HepG2 (cell line): Measurements from ENCODE around the gene LIME1. TPM values are rescaled to one million over a fixed set of nuclear protein-coding genes. Genes with fewer than 3 reads are reported as not detected.

Source experiments
- CBX5 ChIP-seq: sonication (generic); formaldehyde crosslinking; IDR thresholded peaks from 2 replicates; pipeline ENCODE4 v1.4.0; 2020; ENCODE audit warnings: missing genetic modification reagents, borderline replicate concordance
- CENPT ChIP-seq: sonication (generic); formaldehyde crosslinking; IDR thresholded peaks from 2 replicates; pipeline ENCODE4 v1.8.0; 2022; ENCODE audit warnings: low read depth, mild to moderate bottlenecking, moderate library complexity, missing genetic modification reagents
- FUBP1 ChIP-seq: sonication (generic); formaldehyde crosslinking; IDR thresholded peaks from 2 replicates; pipeline ENCODE4 v1.5.1; 2020; ENCODE audit warnings: missing genetic modification reagents, mild to moderate bottlenecking, borderline replicate concordance
- MAFK ChIP-seq, 2 experiments: IDR thresholded peaks in 1 of 2; conservative IDR thresholded peaks in 1 of 2; 2 replicates each; pipeline ENCODE4 v1.6.1; 2011; ENCODE audit warnings: improper control_type of control experiment in 2 of 2, low read length in 2 of 2
- NFRKB ChIP-seq: fragments of 450-650 bp; IDR thresholded peaks from 2 replicates; pipeline ENCODE4 v1.6.1; 2017
- RAD51 ChIP-seq: fragments of 450-650 bp; IDR thresholded peaks from 2 replicates; pipeline ENCODE4 v1.6.1; 2016; ENCODE audit warnings: borderline replicate concordance
- RARA ChIP-seq: IDR thresholded peaks from 2 replicates; pipeline ENCODE4 v1.6.1; 2016; ENCODE audit warnings: missing genetic modification reagents, missing compliant biosample characterization
- REL ChIP-seq: sonication (generic); formaldehyde crosslinking; conservative IDR thresholded peaks from 2 replicates; pipeline ENCODE4 v1.8.0; 2022; ENCODE audit warnings: mild to moderate bottlenecking, missing genetic modification reagents, moderate library complexity
- RFX1 ChIP-seq: fragments of 450-650 bp; IDR thresholded peaks from 2 replicates; pipeline ENCODE4 v1.6.1; 2017
- SRSF4 ChIP-seq: fragments of 200-400 bp; formaldehyde crosslinking; IDR thresholded peaks from one replicate; pipeline ENCODE4 v1.6.1; 2018; ENCODE audit warnings: mild to moderate bottlenecking, low read depth, low read length, moderate library complexity; ENCODE audit not compliant: poor library complexity, severe bottlenecking
- ZFYVE20 ChIP-seq: sonication (generic); formaldehyde crosslinking; IDR thresholded peaks from 2 replicates; pipeline ENCODE4 v1.8.0; 2023; ENCODE audit warnings: low read depth, mild to moderate bottlenecking, moderate library complexity, missing genetic modification reagents, borderline replicate concordance
- ZKSCAN1 ChIP-seq: fragments of 150-350 bp; IDR thresholded peaks from 2 replicates; pipeline ENCODE4 v1.6.1; 2014; ENCODE audit warnings: low read length
- ZNF326 ChIP-seq: sonication (generic); formaldehyde crosslinking; IDR thresholded peaks from 2 replicates; pipeline ENCODE4 v1.4.0; 2020; ENCODE audit warnings: missing genetic modification reagents, borderline replicate concordance
- ZNF383 ChIP-seq: sonication (generic); formaldehyde crosslinking; IDR thresholded peaks from 2 replicates; pipeline ENCODE4 v1.4.0; 2020; ENCODE audit warnings: missing genetic modification reagents, mild to moderate bottlenecking, borderline replicate concordance
- ZNF530 ChIP-seq: sonication (generic); formaldehyde crosslinking; IDR thresholded peaks from 2 replicates; pipeline ENCODE4 v1.5.0; 2020; ENCODE audit warnings: low read depth, mild to moderate bottlenecking, missing genetic modification reagents
- ZNF564 ChIP-seq: sonication (generic); formaldehyde crosslinking; IDR thresholded peaks from 2 replicates; pipeline ENCODE4 v1.8.1; 2023; ENCODE audit warnings: mild to moderate bottlenecking, missing genetic modification reagents
- ZNF724P ChIP-seq: sonication (generic); formaldehyde crosslinking; IDR thresholded peaks from 2 replicates; pipeline ENCODE4 v1.8.0; 2022; ENCODE audit warnings: missing genetic modification reagents, borderline replicate concordance
- ZNF839 ChIP-seq: sonication (generic); formaldehyde crosslinking; IDR thresholded peaks from 2 replicates; pipeline ENCODE4 v1.4.0; 2020; ENCODE audit warnings: missing genetic modification reagents, mild to moderate bottlenecking, borderline replicate concordance
- polyA plus RNA-seq, 8 experiments: library from polyadenylated mRNA; depleted of rRNA in 3 of 8; stranded (reverse) in 7 of 8; unstranded in 1 of 8; fragments of >200 nt; fragmentation: Illumina TruSeq in 4 of 8; extraction: Trizol in 4 of 8; gene quantifications; 2 replicates each; pipeline versions ENCODE4 v1.2.1 to v1.2.3, GENCODE V29; 2011 to 2016; ENCODE audit warnings: low read depth in 4 of 8, missing spikeins in 1 of 8, mixed read lengths in 1 of 8; ENCODE audit not compliant: insufficient read depth in 1 of 8
- total RNA-seq, 5 experiments: library from RNA; depleted of rRNA; stranded (reverse); fragments of >200 nt; fragmentation: Illumina TruSeq; extraction: Trizol; gene quantifications; 2 replicates each; pipeline ENCODE4 v1.2.3, GENCODE V29; 2016; ENCODE audit warnings: low read depth in 1 of 5
- TF ChIP-seq, protein P1 (sequence below): sonication (generic); formaldehyde crosslinking; IDR thresholded peaks from 2 replicates; pipeline ENCODE4 v1.4.0; 2020; ENCODE audit warnings: mild to moderate bottlenecking, missing genetic modification reagents
- TF ChIP-seq, protein P2 (sequence below): sonication (generic); formaldehyde crosslinking; IDR thresholded peaks from 2 replicates; pipeline ENCODE4 v1.4.0; 2020; ENCODE audit warnings: mild to moderate bottlenecking, missing genetic modification reagents, borderline replicate concordance
- TF ChIP-seq, protein P3 (sequence below): sonication (generic); formaldehyde crosslinking; IDR thresholded peaks from 2 replicates; pipeline ENCODE4 v1.4.0; 2020; ENCODE audit warnings: mild to moderate bottlenecking, missing genetic modification reagents

The LIME1 gene
- total and polyA plus RNA-seq, 2 of the 13 experiments (the other 11 are each of a cell fraction or from before 2014, with no cell fraction given), result 13.0 to 61.5 TPM

- TF ChIP-seq, protein P1, sequence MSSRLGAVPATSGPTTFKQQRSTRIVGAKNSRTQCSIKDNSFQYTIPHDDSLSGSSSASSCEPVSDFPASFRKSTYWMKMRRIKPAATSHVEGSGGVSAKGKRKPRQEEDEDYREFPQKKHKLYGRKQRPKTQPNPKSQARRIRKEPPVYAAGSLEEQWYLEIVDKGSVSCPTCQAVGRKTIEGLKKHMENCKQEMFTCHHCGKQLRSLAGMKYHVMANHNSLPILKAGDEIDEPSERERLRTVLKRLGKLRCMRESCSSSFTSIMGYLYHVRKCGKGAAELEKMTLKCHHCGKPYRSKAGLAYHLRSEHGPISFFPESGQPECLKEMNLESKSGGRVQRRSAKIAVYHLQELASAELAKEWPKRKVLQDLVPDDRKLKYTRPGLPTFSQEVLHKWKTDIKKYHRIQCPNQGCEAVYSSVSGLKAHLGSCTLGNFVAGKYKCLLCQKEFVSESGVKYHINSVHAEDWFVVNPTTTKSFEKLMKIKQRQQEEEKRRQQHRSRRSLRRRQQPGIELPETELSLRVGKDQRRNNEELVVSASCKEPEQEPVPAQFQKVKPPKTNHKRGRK (CRISPR knock-in tag), result no peak
- TF ChIP-seq, protein P2, sequence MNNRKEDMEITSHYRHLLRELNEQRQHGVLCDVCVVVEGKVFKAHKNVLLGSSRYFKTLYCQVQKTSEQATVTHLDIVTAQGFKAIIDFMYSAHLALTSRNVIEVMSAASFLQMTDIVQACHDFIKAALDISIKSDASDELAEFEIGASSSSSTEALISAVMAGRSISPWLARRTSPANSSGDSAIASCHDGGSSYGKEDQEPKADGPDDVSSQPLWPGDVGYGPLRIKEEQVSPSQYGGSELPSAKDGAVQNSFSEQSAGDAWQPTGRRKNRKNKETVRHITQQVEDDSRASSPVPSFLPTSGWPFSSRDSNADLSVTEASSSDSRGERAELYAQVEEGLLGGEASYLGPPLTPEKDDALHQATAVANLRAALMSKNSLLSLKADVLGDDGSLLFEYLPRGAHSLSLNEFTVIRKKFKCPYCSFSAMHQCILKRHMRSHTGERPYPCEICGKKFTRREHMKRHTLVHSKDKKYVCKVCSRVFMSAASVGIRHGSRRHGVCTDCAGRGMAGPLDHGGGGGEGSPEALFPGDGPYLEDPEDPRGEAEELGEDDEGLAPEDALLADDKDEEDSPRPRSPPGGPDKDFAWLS, result no peak
- no peak for TF ChIP-seq CENPT (CRISPR knock-in tag)
- TF ChIP-seq RFX1, result no peak
- no peak; the same call in 1 of the 2 replicates for TF ChIP-seq CBX5 (CRISPR knock-in tag)
- TF ChIP-seq SRSF4, result no peak
- TF ChIP-seq ZNF530 (CRISPR knock-in tag), result no peak
- TF ChIP-seq MAFK (conservative IDR thresholded peaks at IDR 0.05 in 1 of 2, IDR thresholded peaks at IDR 0.05 in 1 of 2; ENCODE audit: low read length in 2 of 2), result no peak
- no peak for TF ChIP-seq FUBP1 (CRISPR knock-in tag)
- TF ChIP-seq, protein P3, sequence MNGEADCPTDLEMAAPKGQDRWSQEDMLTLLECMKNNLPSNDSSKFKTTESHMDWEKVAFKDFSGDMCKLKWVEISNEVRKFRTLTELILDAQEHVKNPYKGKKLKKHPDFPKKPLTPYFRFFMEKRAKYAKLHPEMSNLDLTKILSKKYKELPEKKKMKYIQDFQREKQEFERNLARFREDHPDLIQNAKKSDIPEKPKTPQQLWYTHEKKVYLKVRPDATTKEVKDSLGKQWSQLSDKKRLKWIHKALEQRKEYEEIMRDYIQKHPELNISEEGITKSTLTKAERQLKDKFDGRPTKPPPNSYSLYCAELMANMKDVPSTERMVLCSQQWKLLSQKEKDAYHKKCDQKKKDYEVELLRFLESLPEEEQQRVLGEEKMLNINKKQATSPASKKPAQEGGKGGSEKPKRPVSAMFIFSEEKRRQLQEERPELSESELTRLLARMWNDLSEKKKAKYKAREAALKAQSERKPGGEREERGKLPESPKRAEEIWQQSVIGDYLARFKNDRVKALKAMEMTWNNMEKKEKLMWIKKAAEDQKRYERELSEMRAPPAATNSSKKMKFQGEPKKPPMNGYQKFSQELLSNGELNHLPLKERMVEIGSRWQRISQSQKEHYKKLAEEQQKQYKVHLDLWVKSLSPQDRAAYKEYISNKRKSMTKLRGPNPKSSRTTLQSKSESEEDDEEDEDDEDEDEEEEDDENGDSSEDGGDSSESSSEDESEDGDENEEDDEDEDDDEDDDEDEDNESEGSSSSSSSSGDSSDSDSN (CRISPR knock-in tag), result peak; percentile 33; the same call in 1 of the 2 replicates
- no peak for TF ChIP-seq REL (CRISPR knock-in tag)
- TF ChIP-seq ZKSCAN1, result no peak
- TF ChIP-seq ZNF839 (CRISPR knock-in tag), result no peak
- TF ChIP-seq NFRKB, result no peak
- no peak for TF ChIP-seq ZNF564 (CRISPR knock-in tag)
- TF ChIP-seq ZNF383 (CRISPR knock-in tag), result 0 out of 2 replicates have a peak, but pooled peaks have one; percentile 19
- no peak for TF ChIP-seq ZNF724P (CRISPR knock-in tag)
- TF ChIP-seq RAD51, result no peak
- no peak for TF ChIP-seq ZFYVE20 (CRISPR knock-in tag)
- peak; percentile 58; the same call in 1 of the 2 replicates for TF ChIP-seq RARA
- no peak for TF ChIP-seq ZNF326
Measured at GRCh38 chr20:63765082-63765873, 28.8 kb downstream of the LIME1 start (continued).
